Type B pancreatic cell (in vitro differentiated cells): ENCODE measurements around the gene ZBTB44. TPM values are rescaled to one million over a fixed set of nuclear protein-coding genes. Genes with fewer than 3 reads are reported as not detected.

ENCODE experiments used
- DNase-seq: peaks from one replicate; pipeline ENCODE4 v3.0.0; 2021; ENCODE audit warnings: mixed read lengths; ENCODE audit not compliant: unreplicated experiment; ENCODE audit errors: extremely low spot score
- H3K27ac Mint-ChIP-seq: 2 replicates; pipeline ENCODE4 v1.8.0; 2021; ENCODE audit warnings: mild to moderate bottlenecking, mixed read lengths
- H3K27me3 Mint-ChIP-seq: 2 replicates; pipeline ENCODE4 v1.8.0; 2021; ENCODE audit warnings: mixed read lengths
- H3K36me3 Mint-ChIP-seq: 2 replicates; pipeline ENCODE4 v1.8.0; 2021; ENCODE audit warnings: mixed read lengths
- H3K4me1 Mint-ChIP-seq: one replicate; pipeline ENCODE4 v1.8.0; 2021; ENCODE audit warnings: mixed read lengths; ENCODE audit not compliant: unreplicated experiment
- H3K4me3 Mint-ChIP-seq: 2 replicates; pipeline ENCODE4 v1.8.0; 2021; ENCODE audit warnings: mild to moderate bottlenecking, mixed read lengths
- H3K9me3 Mint-ChIP-seq: 2 replicates; pipeline ENCODE4 v1.8.0; 2021; ENCODE audit warnings: mixed read lengths
- total RNA-seq: library from RNA; stranded (reverse); gene quantifications from 2 replicates; pipeline ENCODE4 v1.2.1, GENCODE V29; 2021; ENCODE audit warnings: low replicate concordance
- TF ChIP-seq, protein P1 (sequence below): fragments of 200-600 bp; sonication (generic); conservative IDR thresholded peaks from 2 replicates; pipeline ENCODE4 v1.5.0; 2021; ENCODE audit warnings: antibody characterized with exemption, mild to moderate bottlenecking

Gene ZBTB44
- total RNA-seq, 1 donor from 2014 or later = 37.3 TPM

DNA sequence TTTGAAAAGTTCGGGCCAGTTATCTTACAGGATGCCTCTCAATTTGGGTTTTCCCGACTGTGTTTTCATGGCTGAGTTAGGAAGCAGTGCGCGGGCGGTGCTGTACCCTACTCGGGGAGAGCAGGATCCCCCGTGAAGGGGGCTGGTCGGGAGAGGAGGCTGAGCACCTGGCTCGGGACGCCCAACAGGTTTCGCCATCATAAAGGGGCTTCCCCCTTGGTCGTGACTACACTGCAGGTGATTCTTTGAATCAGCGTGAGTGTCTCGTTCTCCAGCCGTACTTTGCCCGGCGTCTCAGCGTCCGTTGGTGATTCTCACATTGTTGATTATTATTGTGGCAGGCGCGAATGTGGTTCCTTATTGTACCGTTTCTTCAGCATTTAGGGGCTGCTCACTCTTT lies 108.6 kb downstream of the ZBTB44 start:
- DNase-seq = no peak
- H3K27ac Mint-ChIP-seq = no peak overlapping the region
- H3K4me1 Mint-ChIP-seq = no peaks in the 10 kb centered on the region
- no peaks in the 10 kb centered on the region for H3K27me3 Mint-ChIP-seq
- no peak overlapping the region for H3K4me3 Mint-ChIP-seq
- TF ChIP-seq, protein P1, sequence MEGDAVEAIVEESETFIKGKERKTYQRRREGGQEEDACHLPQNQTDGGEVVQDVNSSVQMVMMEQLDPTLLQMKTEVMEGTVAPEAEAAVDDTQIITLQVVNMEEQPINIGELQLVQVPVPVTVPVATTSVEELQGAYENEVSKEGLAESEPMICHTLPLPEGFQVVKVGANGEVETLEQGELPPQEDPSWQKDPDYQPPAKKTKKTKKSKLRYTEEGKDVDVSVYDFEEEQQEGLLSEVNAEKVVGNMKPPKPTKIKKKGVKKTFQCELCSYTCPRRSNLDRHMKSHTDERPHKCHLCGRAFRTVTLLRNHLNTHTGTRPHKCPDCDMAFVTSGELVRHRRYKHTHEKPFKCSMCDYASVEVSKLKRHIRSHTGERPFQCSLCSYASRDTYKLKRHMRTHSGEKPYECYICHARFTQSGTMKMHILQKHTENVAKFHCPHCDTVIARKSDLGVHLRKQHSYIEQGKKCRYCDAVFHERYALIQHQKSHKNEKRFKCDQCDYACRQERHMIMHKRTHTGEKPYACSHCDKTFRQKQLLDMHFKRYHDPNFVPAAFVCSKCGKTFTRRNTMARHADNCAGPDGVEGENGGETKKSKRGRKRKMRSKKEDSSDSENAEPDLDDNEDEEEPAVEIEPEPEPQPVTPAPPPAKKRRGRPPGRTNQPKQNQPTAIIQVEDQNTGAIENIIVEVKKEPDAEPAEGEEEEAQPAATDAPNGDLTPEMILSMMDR = no peak
- H3K36me3 Mint-ChIP-seq = peaks cover 12% of the 10 kb centered on the region
- H3K9me3 Mint-ChIP-seq = no peaks in the 10 kb centered on the region

DNA sequence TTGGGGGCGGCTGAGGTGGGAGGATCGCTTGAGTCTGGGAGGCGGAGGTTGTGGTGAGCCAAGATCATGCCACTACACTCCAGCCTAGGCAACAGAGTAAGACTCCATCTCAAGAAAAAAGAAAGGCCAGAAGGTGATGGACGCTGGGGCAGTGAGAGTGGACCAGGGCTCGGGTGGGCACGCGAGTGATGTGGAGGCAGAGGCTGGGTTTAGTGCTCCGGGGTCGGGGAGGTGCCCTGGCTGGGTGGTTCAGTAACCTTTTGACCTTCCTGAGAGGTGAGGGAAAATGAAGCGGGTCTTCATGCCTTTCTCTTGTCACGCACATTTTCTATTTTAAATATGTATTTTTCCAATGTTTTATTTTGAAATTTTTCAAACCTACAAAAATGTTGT lies 110.0 kb downstream of the ZBTB44 start:
- Mint-ChIP-seq H3K36me3 (peaks cover 12% of the 10 kb centered on the region), H3K4me1 (no peaks in the 10 kb centered on the region), H3K9me3 (no peaks in the 10 kb centered on the region), H3K27me3 (no peaks in the 10 kb centered on the region), H3K27ac (no peak overlapping the region), H3K4me3 (no peak overlapping the region)
- DNase-seq = no peak
- TF ChIP-seq, protein P1 = no peak

DNA sequence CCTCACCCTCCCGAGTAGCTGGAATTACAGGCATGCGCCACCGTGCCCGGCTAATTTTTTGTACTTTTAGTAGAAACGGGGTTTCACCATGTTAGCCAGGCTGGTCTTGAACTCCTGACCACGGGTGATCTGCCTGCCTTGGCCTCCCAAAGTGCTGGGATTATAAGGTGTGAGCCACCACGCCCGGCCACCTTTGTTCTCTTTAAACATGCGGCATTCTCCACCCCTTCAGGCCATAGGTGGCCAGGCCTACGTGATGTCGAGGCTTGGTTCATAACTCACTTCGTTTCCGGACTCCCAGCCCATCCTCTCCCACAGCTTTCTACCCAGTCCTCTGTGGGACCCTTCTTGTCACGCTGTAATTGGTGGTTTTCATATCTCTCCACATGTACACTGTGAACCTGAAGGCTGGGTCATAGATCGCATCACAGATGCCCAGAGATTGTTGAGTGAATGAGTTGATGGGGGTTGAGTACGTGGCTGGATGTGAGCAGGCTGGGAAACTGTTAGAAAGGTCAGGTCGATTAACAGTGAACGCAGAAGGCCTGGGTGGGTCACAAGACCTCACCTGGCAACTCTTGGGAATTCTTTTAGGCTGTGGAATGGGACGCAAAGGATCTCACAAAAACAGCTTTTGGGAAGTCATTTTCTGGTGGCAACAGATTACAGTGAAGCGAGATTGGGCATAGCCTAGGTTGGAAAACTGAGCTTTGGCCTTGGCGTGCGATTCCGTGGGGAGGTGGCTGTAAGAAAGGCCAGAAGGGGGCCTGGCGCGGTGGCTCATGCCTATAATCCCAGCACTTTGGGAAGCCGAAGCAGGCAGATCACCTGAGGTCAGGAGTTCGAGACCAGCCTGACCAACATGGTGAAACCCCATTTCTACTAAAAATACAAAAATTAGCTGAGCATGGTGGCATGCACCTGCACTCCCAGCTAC lies 110.7 kb downstream of the ZBTB44 start:
- H3K27ac Mint-ChIP-seq = no peak overlapping the region
- TF ChIP-seq, protein P1 = no peak
- H3K4me3 Mint-ChIP-seq = no peak overlapping the region
- H3K36me3 Mint-ChIP-seq = peaks cover 12% of the 10 kb centered on the region
- no peaks in the 10 kb centered on the region for H3K27me3 Mint-ChIP-seq
- H3K9me3 Mint-ChIP-seq = no peaks in the 10 kb centered on the region
- no peak for DNase-seq
- no peaks in the 10 kb centered on the region for H3K4me1 Mint-ChIP-seq

DNA sequence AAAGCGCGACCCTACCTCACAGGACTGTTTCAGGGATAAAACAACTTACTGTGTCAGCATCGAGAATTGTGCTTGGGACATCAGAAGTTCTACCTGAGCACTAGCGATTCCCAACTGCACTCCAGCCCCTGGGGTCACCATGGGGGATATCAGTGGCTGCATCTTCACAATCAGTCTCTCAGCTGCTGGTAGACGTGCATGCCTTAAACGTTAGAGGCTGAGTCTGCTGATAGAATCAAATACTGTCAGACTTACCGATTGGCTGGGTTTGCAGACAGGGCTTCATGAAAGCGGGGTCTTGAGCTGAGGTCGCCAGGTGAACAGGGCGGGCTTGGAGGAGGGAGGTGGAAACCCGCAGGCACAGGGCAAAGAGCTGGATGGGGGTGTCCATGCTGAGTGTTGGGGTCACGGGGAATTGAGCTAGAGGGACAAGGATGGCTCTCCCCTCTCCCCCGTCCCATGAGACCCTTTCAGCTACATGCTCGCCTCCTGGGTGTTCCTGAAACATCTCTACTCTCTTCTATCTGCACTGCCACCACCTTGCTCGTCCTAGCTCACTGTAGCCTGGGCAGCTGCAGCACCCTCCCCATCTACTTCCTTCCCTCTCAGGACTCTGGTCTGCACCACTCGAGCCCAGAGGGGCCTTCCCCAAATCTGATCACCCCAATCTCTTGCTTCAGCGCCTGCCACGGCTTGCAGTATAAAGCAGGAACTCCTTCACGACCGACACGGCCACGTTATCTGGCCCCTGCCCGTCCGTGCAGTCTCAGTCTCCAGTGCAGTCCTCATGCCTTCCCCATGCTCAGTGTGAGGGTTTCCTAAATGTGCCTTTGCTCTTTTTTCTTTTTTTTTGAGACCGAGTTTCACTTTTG lies 111.7 kb downstream of the ZBTB44 start:
- TF ChIP-seq, protein P1 = no peak
- no peak overlapping the region for H3K27ac Mint-ChIP-seq
- no peaks in the 10 kb centered on the region for H3K4me1 Mint-ChIP-seq
- peaks cover 12% of the 10 kb centered on the region for H3K36me3 Mint-ChIP-seq
- H3K4me3 Mint-ChIP-seq = no peak overlapping the region
- H3K27me3 Mint-ChIP-seq = no peaks in the 10 kb centered on the region
- DNase-seq = no peak
- no peaks in the 10 kb centered on the region for H3K9me3 Mint-ChIP-seq

DNA sequence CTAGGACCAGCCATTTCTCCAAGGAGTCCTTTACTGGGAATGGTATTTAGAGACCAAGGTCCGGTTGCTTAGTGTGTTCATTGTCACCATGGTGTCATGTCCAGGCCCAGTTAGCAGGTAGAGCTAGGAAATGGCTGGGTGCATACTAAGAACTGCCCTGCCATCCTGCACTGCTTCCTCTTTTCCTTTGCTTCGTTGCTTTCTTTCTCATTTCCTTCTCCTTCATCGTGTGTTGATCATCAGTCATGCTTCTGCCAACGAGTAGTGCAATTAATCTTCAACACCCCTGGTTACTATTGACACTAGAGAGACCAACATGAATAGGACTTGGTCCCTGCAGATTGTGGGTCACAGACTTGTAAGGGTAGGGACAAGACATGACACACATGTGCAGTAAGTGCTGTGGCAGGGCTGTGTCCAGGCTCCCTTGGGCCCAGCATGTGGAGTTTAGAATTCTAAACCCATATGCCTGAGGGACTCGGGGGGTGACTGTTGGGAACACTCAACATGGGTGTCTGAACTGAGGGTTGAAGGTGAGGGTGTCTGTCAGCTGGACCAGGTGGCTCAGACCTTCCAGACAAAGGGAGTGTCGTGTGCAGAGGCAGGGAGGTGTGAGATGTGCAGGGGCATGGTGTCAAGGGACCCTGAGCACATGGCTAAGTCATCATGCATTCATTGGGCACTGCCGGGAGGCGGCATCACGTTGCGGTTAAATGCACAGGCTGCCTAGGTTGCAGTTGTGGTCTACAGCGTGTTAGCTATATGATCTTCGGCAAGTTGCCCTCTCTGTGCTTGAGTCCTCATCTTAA lies 112.5 kb downstream of the ZBTB44 start:
- H3K4me1 Mint-ChIP-seq = no peaks in the 10 kb centered on the region
- TF ChIP-seq, protein P1 = no peak
- H3K36me3 Mint-ChIP-seq = peaks cover 12% of the 10 kb centered on the region
- DNase-seq = no peak
- no peaks in the 10 kb centered on the region for H3K9me3 Mint-ChIP-seq
- H3K4me3 Mint-ChIP-seq = no peak overlapping the region
- no peak overlapping the region for H3K27ac Mint-ChIP-seq
- no peaks in the 10 kb centered on the region for H3K27me3 Mint-ChIP-seq
